SJCRH30 (cell line): ENCODE data around the gene CTDSP1. TPM values are rescaled to one million over a fixed set of nuclear protein-coding genes. Genes with fewer than 3 reads are reported as not detected.

Experiments used
- DNase-seq, 2 experiments: peaks; one replicate each; pipeline ENCODE4 v3.0.0-alpha.2; 2015 to 2020
- H3K27ac ChIP-seq: fragments of 250-450 bp; sonication (Bioruptor Pico); 2 replicates; pipeline ENCODE4 v1.5.1; 2020; ENCODE audit warnings: mild to moderate bottlenecking, moderate library complexity
- H3K27me3 ChIP-seq: fragments of 250-450 bp; sonication (Bioruptor Pico); 2 replicates; pipeline ENCODE4 v1.5.1; 2020; ENCODE audit warnings: mild to moderate bottlenecking, moderate library complexity
- H3K36me3 ChIP-seq: fragments of 250-450 bp; sonication (Bioruptor Pico); 2 replicates; pipeline ENCODE4 v1.5.1; 2020; ENCODE audit warnings: mild to moderate bottlenecking, moderate library complexity
- H3K4me1 ChIP-seq: fragments of 250-450 bp; sonication (Bioruptor Pico); 2 replicates; pipeline ENCODE4 v1.5.1; 2020; ENCODE audit warnings: mild to moderate bottlenecking, moderate library complexity
- H3K4me3 ChIP-seq: fragments of 250-450 bp; sonication (Bioruptor Pico); 2 replicates; pipeline ENCODE4 v1.5.1; 2020; ENCODE audit warnings: mild to moderate bottlenecking, moderate library complexity
- H3K9me3 ChIP-seq: fragments of 250-450 bp; sonication (Bioruptor Pico); replicated peaks from 2 replicates; pipeline ENCODE4 v1.5.1; 2020; ENCODE audit warnings: mild to moderate bottlenecking, moderate library complexity
- total RNA-seq: library from RNA; depleted of rRNA; stranded (reverse); fragments of >200 nt; shearing (Covaris generic); gene quantifications from 2 replicates; pipeline ENCODE4 v1.2.3, GENCODE V29; 2014

CTDSP1 gene
- total RNA-seq, 1 experiment from 2014 or later = 69.9 TPM

GRCh38 chr2:218418717-218419458 is 19.2 kb downstream of the CTDSP1 start, which contains the start of gene VIL1:
TSS of gene VIL1 (plus strand) at chr2:218419123. CDS start at chr2:218423779, 4,656 bp downstream.
- Histone ChIP-seq H3K9me3 (no peaks in the 10 kb centered on the region), H3K27ac (no peak within 1 kb of the TSS), H3K4me3 (no peak within 1 kb of the TSS), H3K36me3 (no peaks in the 10 kb centered on the region), H3K27me3 (no peaks in the 10 kb centered on the region), H3K4me1 (no peaks in the 10 kb centered on the region)
- DNase-seq = no peak

GRCh38 chr2:218419630-218420216 is 20.1 kb downstream of the CTDSP1 start:
- no peak overlapping the region for H3K4me3 ChIP-seq
- no peaks in the 10 kb centered on the region for H3K4me1 ChIP-seq
- H3K27ac ChIP-seq = no peak overlapping the region
- H3K9me3 ChIP-seq = no peaks in the 10 kb centered on the region
- H3K36me3 ChIP-seq = no peaks in the 10 kb centered on the region
- no peak for DNase-seq
- H3K27me3 ChIP-seq = no peaks in the 10 kb centered on the region

DNA sequence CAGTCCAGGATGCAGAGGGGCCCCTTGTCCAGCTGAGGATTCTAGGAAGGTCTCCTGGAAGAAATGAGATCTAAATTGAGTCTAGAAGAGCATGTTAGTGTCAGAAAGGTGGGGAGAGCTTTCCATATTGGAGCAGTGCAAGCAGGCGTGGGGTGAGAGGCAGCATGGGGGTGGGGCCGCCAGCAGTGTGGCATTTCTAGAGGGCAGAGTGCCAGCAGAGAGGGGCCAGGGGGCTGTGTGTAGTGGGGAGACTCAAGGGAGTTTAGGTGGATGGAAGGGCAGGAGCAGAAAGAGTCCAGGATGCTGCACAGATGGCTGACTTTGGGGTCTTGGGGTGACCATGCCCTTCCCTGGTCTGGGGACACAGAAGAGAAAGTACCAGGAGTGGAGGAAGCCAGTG is 21.4 kb downstream of the CTDSP1 start:
- no peaks in the 10 kb centered on the region for H3K4me1 ChIP-seq
- H3K4me3 ChIP-seq = no peak overlapping the region
- no peaks in the 10 kb centered on the region for H3K27me3 ChIP-seq
- no peaks in the 10 kb centered on the region for H3K9me3 ChIP-seq
- DNase-seq = no peak
- no peak overlapping the region for H3K27ac ChIP-seq
- no peaks in the 10 kb centered on the region for H3K36me3 ChIP-seq

- H3K4me3 ChIP-seq = no peak overlapping the region
- H3K36me3 ChIP-seq = no peaks in the 10 kb centered on the region
- H3K27ac ChIP-seq = no peak overlapping the region
- no peak for DNase-seq
- H3K4me1 ChIP-seq = no peaks in the 10 kb centered on the region
- H3K9me3 ChIP-seq = no peaks in the 10 kb centered on the region
- H3K27me3 ChIP-seq = no peaks in the 10 kb centered on the region
These were observed 22.9 kb downstream of the CTDSP1 start for GRCh38 chr2:218422403-218423086.

- no peak for DNase-seq
- Histone ChIP-seq H3K36me3 (no peaks in the 10 kb centered on the region), H3K4me3 (no peak overlapping the region)
These were observed 23.9 kb downstream of the CTDSP1 start for GRCh38 chr2:218423584-218423983.

DNA sequence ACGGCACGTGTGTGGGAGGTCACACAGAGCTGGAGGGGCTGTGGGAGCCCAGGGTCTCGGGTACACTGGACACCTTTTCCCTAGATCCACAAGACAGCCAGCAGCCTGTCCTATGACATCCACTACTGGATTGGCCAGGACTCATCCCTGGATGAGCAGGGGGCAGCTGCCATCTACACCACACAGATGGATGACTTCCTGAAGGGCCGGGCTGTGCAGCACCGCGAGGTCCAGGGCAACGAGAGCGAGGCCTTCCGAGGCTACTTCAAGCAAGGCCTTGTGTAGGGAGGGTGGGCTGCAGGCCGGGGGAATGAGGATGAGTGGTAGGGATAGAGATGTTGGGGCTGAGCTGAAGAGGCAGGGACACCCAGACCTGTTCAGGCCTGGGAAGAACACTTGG is 25.9 kb downstream of the CTDSP1 start:
- H3K4me1 ChIP-seq = no peaks in the 10 kb centered on the region
- no peaks in the 10 kb centered on the region for H3K27me3 ChIP-seq

More at GRCh38 chr2:218423584-218423983, 23.9 kb downstream of the CTDSP1 start:
- Histone ChIP-seq H3K27ac (no peak overlapping the region), H3K4me1 (no peaks in the 10 kb centered on the region), H3K9me3 (no peaks in the 10 kb centered on the region), H3K27me3 (no peaks in the 10 kb centered on the region)

DNA sequence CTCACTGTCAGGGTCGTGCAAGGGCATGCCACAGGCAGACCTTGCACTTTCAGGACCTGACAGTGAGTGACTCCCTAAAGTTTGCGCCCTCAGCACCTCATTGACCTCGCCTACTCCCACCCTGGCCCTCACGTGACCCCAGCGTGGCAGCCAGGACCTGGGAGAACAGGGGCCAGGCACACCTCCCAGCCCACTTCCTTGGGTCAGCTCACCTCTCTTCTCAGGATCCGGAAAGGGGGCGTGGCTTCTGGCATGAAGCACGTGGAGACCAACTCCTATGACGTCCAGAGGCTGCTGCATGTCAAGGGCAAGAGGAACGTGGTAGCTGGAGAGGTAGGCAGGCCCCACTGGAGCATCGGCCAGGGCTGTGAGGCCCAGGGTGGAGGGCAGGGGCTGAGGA is 28.1 kb downstream of the CTDSP1 start:
- Histone ChIP-seq H3K27ac (no peak overlapping the region), H3K4me3 (no peak overlapping the region), H3K4me1 (no peaks in the 10 kb centered on the region), H3K9me3 (no peaks in the 10 kb centered on the region), H3K27me3 (no peaks in the 10 kb centered on the region), H3K36me3 (no peaks in the 10 kb centered on the region)
- no peak for DNase-seq

More for the DNA sequence above, 25.9 kb downstream of the CTDSP1 start:
- no peak for DNase-seq
- no peaks in the 10 kb centered on the region for H3K9me3 ChIP-seq
- H3K36me3 ChIP-seq = no peaks in the 10 kb centered on the region
- H3K4me3 ChIP-seq = no peak overlapping the region
- no peak overlapping the region for H3K27ac ChIP-seq

DNA sequence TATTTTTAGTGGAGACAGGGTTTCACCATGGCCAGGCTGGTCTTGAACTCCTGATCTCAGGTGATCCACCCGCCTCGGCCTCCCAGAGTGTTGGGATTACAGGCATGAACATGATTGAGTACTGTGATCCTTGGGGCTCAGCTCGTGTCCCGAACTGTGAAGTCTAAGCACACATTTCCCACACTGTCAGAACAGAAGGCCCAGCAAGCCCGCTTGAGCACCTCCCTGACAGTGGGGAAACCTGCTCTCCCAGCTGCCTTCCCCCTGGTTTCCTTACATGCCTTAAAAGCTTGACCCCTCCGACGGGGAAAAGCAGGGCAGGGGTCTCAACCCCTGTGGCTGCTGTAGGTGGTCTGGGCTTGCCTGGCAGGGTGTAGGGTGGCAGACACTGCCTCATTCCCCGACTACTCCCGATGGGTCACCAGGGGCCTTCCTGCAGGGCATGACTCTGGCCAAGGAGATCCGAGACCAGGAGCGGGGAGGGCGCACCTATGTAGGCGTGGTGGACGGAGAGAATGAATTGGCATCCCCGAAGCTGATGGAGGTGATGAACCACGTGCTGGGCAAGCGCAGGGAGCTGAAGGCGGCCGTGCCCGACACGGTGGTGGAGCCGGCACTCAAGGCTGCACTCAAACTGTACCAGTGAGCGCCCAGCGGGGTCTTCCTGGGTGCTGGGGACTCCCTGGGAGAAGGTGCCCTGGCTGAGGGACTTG is 29.3 kb downstream of the CTDSP1 start:
- Histone ChIP-seq H3K4me1 (no peaks in the 10 kb centered on the region), H3K36me3 (no peaks in the 10 kb centered on the region), H3K4me3 (no peak overlapping the region), H3K27me3 (no peaks in the 10 kb centered on the region), H3K9me3 (no peaks in the 10 kb centered on the region), H3K27ac (no peak overlapping the region)
- no peak for DNase-seq

DNA sequence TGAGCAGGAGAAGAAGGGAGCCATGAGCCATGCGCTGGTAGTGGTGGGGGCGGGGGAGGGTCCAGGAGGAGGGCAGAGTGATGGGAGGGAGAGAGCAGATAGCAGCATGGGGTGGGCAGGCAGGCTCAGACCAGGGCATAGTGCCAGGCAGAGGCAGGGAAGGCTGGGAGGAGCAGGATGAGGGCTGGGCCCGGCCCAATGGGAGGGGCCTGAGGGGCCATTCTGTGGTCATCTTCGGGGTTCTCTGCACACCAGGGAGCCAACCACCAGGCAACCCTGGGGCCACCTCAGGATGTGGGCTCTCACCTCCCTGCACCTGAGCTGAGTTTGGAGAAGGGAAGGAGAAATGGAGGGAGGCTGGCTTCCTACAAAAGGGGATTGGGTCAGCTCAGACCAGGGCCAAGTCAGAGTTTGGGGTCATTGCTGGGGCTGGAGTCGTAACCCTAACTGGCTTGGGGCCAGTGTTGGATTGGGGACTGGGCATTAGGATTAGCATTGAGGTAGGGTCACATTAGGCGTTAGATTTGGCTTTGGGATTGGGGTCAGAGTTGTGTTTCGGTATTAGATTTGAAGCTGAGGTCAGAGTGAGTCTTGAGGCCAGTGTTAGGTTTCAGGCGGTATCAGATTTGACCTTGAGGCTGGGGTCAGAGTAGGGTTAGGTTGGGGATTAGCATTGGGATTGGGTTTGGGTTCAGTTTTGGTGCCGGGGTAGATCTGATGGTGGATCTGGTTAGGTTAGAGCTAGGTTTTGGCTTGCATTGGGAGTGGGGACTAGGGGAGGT is 30.4 kb downstream of the CTDSP1 start:
- no peaks in the 10 kb centered on the region for H3K36me3 ChIP-seq
- DNase-seq = no peak
- no peak overlapping the region for H3K4me3 ChIP-seq

DNA sequence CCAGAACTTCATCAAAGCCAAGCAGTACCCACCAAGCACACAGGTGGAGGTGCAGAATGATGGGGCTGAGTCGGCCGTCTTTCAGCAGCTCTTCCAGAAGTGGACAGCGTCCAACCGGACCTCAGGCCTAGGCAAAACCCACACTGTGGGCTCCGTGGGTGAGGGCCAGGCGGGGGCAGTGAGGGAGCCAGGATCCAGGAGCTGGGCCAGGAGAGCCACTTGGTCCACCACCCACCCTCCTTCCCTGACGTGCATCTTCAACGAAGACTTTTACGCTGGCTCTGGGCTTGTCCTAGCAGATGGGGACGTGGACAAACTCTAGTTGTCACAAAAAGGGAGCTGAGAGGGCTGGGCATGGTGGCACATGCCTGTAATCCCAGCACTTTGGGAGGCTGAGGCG is 31.1 kb downstream of the CTDSP1 start:
- Histone ChIP-seq H3K4me3 (no peak overlapping the region), H3K27me3 (no peaks in the 10 kb centered on the region), H3K9me3 (no peaks in the 10 kb centered on the region), H3K4me1 (no peaks in the 10 kb centered on the region), H3K36me3 (no peaks in the 10 kb centered on the region), H3K27ac (no peak overlapping the region)
- DNase-seq = no peak

More for the DNA sequence above, 30.4 kb downstream of the CTDSP1 start:
- Histone ChIP-seq H3K9me3 (no peaks in the 10 kb centered on the region), H3K4me1 (no peaks in the 10 kb centered on the region), H3K27me3 (no peaks in the 10 kb centered on the region), H3K27ac (no peak overlapping the region)

GRCh38 chr2:218431878-218432277 is 32.2 kb downstream of the CTDSP1 start:
- H3K9me3 ChIP-seq = no peaks in the 10 kb centered on the region
- H3K36me3 ChIP-seq = no peaks in the 10 kb centered on the region
- DNase-seq = no peak
- H3K27me3 ChIP-seq = no peaks in the 10 kb centered on the region
- H3K4me1 ChIP-seq = no peaks in the 10 kb centered on the region
- H3K27ac ChIP-seq = no peak overlapping the region
- no peak overlapping the region for H3K4me3 ChIP-seq

GRCh38 chr2:218432676-218433365 is 33.2 kb downstream of the CTDSP1 start:
- no peak overlapping the region for H3K4me3 ChIP-seq
- H3K27me3 ChIP-seq = no peaks in the 10 kb centered on the region
- H3K36me3 ChIP-seq = no peaks in the 10 kb centered on the region
- DNase-seq = no peak
- no peaks in the 10 kb centered on the region for H3K9me3 ChIP-seq
- no peak overlapping the region for H3K27ac ChIP-seq
- H3K4me1 ChIP-seq = no peaks in the 10 kb centered on the region

DNA sequence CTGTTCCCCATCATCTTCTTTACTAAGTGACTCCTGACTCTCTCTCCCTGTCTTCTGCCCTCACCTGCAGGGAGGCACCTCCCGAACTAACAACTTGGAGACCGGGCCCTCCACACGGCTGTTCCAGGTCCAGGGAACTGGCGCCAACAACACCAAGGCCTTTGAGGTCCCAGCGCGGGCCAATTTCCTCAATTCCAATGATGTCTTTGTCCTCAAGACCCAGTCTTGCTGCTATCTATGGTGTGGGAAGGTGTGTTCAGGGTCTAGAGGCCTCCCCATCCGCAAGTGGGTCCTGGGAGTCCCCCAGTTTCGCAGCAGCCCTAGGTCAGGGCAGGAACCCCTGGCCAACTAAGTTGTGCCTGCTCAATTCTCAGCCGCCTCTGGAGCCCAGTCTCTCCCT is 34.8 kb downstream of the CTDSP1 start:
- no peaks in the 10 kb centered on the region for H3K9me3 ChIP-seq
- no peaks in the 10 kb centered on the region for H3K36me3 ChIP-seq
- H3K4me3 ChIP-seq = no peak overlapping the region
- H3K27ac ChIP-seq = no peak overlapping the region
- no peaks in the 10 kb centered on the region for H3K27me3 ChIP-seq
- H3K4me1 ChIP-seq = no peaks in the 10 kb centered on the region
- no peak for DNase-seq
